GM12865 (cell line): ENCODE measurements around the gene NPIPB9.
"Not testable (repeated sequence)": the region's sequence is repeated elsewhere in the genome, so short reads cannot be mapped to it uniquely, and the experiment has no call there.

Experiments used
- DNase-seq: peaks from one replicate; pipeline ENCODE4 v3.0.0; 2010; ENCODE audit warnings: low read depth
- H3K4me3 ChIP-seq: 2 replicates; pipeline ENCODE4 v1.5.1; 2011; ENCODE audit warnings: mild to moderate bottlenecking, low read depth, low read length, control low read depth
- TF ChIP-seq, protein P1 (sequence below): IDR thresholded peaks from 2 replicates; pipeline ENCODE4 v1.5.1; 2011; ENCODE audit warnings: low read length, control low read depth, low read depth, inconsistent platforms; ENCODE audit not compliant: insufficient read depth; ENCODE audit errors: missing control alignments

The NPIPB9 gene

DNA sequence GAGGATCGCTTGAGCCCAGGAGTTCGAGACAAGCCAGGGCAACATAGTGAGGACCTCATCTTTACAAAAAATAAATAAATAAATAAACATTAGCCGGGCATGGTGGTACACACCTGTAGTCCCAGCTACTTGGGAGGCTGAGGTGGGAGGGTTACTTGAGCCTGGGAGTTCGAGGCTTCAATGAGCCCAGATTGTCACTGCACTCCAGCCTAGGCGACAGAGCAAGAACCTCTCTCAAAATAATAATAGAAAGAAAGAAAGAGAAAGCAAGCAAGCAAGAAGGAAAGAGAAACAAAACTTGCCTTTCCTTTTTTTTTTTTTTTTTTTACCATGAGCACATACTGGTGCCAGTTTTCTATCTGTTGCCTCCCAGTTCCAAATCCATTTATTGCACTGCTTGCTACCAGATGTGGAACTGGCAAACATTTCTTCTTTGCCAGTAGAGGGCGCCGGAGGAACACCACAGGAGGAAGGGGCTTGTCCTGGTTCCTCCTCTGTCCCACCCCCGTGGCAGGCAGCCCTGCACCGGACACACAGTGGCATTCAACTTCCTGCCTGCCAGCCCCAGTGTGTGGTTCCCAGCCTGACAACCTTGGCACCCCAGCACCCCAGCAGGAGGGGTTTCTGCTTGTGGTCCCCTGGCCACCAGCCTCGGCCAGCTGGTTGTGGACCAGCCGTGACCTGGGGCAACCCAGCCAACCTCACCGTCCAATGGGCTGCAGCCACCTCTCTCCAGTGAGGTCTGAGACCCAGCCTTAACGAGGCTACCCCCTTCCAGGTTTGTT is 50.8 kb downstream of the NPIPB9 start:
- TF ChIP-seq, protein P1, sequence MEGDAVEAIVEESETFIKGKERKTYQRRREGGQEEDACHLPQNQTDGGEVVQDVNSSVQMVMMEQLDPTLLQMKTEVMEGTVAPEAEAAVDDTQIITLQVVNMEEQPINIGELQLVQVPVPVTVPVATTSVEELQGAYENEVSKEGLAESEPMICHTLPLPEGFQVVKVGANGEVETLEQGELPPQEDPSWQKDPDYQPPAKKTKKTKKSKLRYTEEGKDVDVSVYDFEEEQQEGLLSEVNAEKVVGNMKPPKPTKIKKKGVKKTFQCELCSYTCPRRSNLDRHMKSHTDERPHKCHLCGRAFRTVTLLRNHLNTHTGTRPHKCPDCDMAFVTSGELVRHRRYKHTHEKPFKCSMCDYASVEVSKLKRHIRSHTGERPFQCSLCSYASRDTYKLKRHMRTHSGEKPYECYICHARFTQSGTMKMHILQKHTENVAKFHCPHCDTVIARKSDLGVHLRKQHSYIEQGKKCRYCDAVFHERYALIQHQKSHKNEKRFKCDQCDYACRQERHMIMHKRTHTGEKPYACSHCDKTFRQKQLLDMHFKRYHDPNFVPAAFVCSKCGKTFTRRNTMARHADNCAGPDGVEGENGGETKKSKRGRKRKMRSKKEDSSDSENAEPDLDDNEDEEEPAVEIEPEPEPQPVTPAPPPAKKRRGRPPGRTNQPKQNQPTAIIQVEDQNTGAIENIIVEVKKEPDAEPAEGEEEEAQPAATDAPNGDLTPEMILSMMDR = peak; percentile 33
- peak; percentile 83 for DNase-seq
- not testable (repeated sequence) for H3K4me3 ChIP-seq

DNA sequence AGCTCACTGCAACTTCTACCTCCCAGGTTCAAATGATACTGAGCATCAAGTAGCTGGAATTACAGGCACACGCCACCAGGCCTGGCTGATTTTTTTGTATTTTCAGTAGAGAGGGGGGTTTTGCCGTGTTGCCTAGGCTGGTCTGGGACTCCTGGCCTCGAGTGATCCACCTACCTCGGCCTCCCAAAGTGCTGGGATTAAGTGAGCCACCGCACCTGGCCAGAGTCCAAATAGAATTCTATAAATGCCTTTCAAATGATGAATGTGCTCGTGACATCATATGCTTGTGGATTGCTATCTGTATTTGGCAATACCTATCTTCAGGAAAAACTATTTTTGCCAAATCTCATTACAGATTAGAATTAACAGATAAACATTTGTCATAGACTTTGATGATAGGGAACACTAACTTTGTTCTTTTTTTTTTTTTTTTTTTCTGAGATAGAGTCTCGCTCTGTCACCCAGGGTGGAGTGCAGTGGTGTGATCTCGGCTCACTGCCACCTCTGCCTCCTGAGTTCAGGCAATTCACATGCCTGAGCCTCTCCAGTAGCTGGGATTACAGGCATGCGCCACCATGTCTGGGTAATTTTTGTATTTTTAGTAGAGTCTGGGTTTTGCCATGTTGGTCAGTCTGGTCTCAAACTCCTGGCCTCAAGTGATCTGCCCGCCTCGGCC is 56.0 kb downstream of the NPIPB9 start:
- not testable (repeated sequence) for H3K4me3 ChIP-seq, DNase-seq

DNA sequence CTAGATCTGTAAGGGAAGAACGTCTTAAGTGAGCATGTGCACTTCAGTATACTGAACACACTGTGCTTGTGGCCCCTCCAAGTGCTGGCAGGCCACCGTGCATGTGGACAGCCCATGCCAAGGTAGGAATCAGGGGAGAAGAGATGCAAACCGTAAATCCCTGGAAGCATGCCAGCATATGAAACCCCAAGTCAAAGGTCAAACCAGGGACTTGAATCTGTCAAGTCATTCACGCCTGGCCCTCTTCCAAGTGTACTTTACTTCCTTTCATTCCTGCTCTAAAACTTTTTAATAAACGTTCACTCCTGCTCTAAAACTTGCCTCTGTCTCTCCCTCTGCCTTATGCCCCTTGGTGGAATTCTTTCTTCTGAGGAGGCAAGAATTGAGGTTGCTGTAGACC is 68.4 kb downstream of the NPIPB9 start:
- no peak overlapping the region for H3K4me3 ChIP-seq
- TF ChIP-seq, protein P1 = no peak
- no peak for DNase-seq

DNA sequence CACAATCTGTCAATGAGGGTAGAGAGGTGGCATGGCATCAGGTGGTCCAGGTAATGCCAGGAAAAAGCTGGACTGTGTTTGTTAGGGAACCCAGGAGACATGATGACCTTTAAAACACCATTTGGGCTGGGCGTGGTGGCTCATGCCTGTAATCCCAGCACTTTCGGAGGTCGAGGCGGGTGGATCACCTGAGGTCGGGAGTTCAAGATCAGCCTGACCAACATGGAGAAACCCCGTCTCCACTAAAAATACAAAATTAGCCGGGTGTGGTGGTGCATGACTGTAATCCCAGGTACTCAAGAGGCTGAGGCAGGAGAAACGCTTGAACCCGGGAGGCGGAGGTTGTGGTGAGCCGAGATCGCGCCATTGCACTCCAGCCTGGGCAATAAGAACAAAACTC is 69.0 kb downstream of the NPIPB9 start:
- DNase-seq, H3K4me3 ChIP-seq: not testable (repeated sequence)

DNA sequence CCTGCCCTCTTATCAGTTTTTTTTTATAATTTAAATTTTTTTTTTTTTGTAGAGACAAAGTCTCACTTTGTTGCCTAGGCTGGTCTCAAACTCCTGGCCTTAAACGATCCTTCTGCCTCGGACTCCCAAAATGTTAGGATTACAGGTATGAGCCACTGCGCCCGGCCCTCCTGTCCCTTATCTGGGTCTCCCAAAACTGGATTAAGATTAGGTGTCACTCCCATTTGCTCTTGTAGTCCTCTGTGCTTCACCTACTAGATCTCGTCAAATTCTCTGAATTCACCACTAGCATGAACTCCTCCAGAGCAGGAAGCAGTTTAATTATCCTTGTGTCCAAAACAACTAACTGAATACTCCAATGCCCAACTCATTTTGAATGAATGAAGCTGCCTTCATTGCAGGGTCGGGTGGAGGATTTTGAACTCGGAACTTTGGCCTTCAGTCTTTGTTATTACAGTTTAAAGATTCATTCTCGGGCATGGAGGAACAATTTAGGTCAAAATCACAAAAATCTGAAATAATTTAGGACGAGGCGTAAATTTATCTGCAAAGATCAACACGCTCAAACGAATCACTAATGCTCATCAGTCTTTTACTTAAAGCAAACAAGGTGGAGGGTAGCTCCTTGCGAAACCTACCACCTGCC is 70.4 kb downstream of the NPIPB9 start:
- no peak for DNase-seq
- peak overlapping the region; percentile 65 for H3K4me3 ChIP-seq
- TF ChIP-seq, protein P1 = no peak
